Natural killer cell (primary cell): ENCODE results near the gene KLHDC1. TPM values are rescaled to one million over a fixed set of nuclear protein-coding genes. Genes with fewer than 3 reads are reported as not detected.
A peak's percentile ranks its signal among the peaks of the same experiment; 100 is the strongest.

Experiments used
- ATAC-seq, 3 donors: fragments of 150-1000 bp in 2 of 3; fragments of 200-7000 bp in 1 of 3; cut with Tn5 transposase; 1 replicate in 1 of 3; 2 replicates in 2 of 3; pipeline ENCODE4 v1.10.0; 2021; ENCODE audit warnings: mild to moderate bottlenecking in 2 of 3, moderate library complexity in 2 of 3
- DNase-seq, 2 donors: peaks; one replicate each; pipeline versions ENCODE4 v3.0.0 to v3.0.0-alpha.2; 2013 to 2021; ENCODE audit warnings: mixed read lengths in 1 of 2
- H3K27ac ChIP-seq: one replicate; pipeline ENCODE4 v1.5.1; 2013; ENCODE audit warnings: mild to moderate bottlenecking, low read length
- H3K27me3 ChIP-seq: one replicate; pipeline ENCODE4 v1.6.1; 2013; ENCODE audit warnings: low read length; ENCODE audit not compliant: control insufficient read depth, insufficient read depth
- H3K36me3 ChIP-seq: one replicate; pipeline ENCODE4 v1.6.1; 2013; ENCODE audit warnings: low read length; ENCODE audit not compliant: control insufficient read depth, insufficient read depth
- H3K4me1 ChIP-seq: one replicate; pipeline ENCODE4 v1.6.1; 2013; ENCODE audit warnings: low read length; ENCODE audit not compliant: control insufficient read depth, insufficient read depth
- H3K4me3 ChIP-seq: one replicate; pipeline ENCODE4 v1.5.1; 2013; ENCODE audit warnings: low read length
- H3K9me3 ChIP-seq: one replicate; pipeline ENCODE4 v1.6.1; 2013; ENCODE audit warnings: low read length; ENCODE audit not compliant: control insufficient read depth, insufficient read depth
- H3K27ac Mint-ChIP-seq, 2 donors: one replicate each; pipeline ENCODE4 v1.8.0; 2022; ENCODE audit warnings: mild to moderate bottlenecking in 2 of 2, mixed read lengths in 2 of 2, moderate library complexity in 1 of 2
- H3K27me3 Mint-ChIP-seq, 2 donors: one replicate each; pipeline ENCODE4 v1.8.0; 2022; ENCODE audit warnings: low read depth in 2 of 2, mixed read lengths in 2 of 2
- H3K36me3 Mint-ChIP-seq: one replicate; pipeline ENCODE4 v1.8.0; 2022; ENCODE audit warnings: mixed read lengths
- H3K4me1 Mint-ChIP-seq, 2 donors: one replicate each; pipeline ENCODE4 v1.8.0; 2022; ENCODE audit warnings: mixed read lengths in 2 of 2
- H3K4me3 Mint-ChIP-seq: one replicate; pipeline ENCODE4 v1.8.0; 2022; ENCODE audit warnings: mild to moderate bottlenecking, moderate library complexity, mixed read lengths
- H3K9me3 Mint-ChIP-seq, 2 donors: one replicate each; pipeline ENCODE4 v1.8.0; 2022; ENCODE audit warnings: mixed read lengths in 2 of 2
- WGBS: methylation state at CpG from one replicate; pipeline ENCODE4 v1.1.7; 2013; ENCODE audit warnings: missing lambda C conversion rate; ENCODE audit not compliant: insufficient coverage; 5-methylcytosine and 5-hydroxymethylcytosine counted together
- intact Hi-C: fragments of 100-400 bp; cut with micrococcal nuclease; formaldehyde crosslinking; loops from one replicate; pipeline ENCODE4 v1.14.2; 2022
- total RNA-seq, 4 donors: library from RNA; stranded (reverse); fragments of 120-200 nt in 1 of 4; gene quantifications; one replicate each; pipeline versions ENCODE4 v1.2.3 to v1.2.4, GENCODE V29; 2013 to 2022
- TF ChIP-seq, protein P1 (sequence below): fragments of 200-600 bp; IDR thresholded peaks from one replicate; pipeline ENCODE4 v1.8.0; 2022; ENCODE audit warnings: antibody characterized with exemption

Gene KLHDC1
- total RNA-seq, 3 donors from 2014 or later (not counting 1 experiment from before 2014, with no cell fraction given), result 6.3 to 7.0 (median 6.9) TPM

DNA sequence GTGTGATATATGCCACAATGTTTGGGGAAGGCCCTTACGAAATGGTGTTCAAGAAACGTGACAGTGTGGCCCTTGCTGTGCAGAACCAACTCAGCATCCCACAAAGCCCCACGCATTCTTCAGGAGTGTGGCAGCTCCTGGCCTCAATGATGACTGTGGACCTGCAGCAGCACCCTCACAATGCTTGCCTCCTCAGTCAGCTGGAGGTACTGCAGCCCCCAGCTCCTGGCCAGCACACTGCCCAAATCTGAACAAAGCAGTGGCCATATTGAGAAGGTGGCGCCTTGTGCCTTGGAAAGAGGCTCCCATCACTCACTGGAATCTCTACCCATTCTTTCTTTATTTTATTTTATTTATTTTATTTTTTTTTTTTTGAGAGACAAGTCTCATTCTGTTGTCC lies 15.3 kb upstream of the KLHDC1 start:
- H3K9me3 ChIP-seq, result no peaks in the 10 kb centered on the region
- Mint-ChIP-seq H3K4me1 (no peaks in the 10 kb centered on the region), H3K27ac (no peak overlapping the region), H3K27me3 (no peaks in the 10 kb centered on the region), H3K9me3 (no peaks in the 10 kb centered on the region), H3K4me3 (no peak overlapping the region), H3K36me3 (no peaks in the 10 kb centered on the region)
- 100% methylated on average over 4 of the region's 4 CpGs for WGBS
- peak in 2 of 3 donors; percentile 48 to 54 for ATAC-seq
- H3K4me3 ChIP-seq, result no peak overlapping the region
- DNase-seq, result no peak
- intact Hi-C loops, result no loop called here
- no peaks in the 10 kb centered on the region for H3K36me3 ChIP-seq
- H3K4me1 ChIP-seq, result no peaks in the 10 kb centered on the region
- TF ChIP-seq, protein P1, sequence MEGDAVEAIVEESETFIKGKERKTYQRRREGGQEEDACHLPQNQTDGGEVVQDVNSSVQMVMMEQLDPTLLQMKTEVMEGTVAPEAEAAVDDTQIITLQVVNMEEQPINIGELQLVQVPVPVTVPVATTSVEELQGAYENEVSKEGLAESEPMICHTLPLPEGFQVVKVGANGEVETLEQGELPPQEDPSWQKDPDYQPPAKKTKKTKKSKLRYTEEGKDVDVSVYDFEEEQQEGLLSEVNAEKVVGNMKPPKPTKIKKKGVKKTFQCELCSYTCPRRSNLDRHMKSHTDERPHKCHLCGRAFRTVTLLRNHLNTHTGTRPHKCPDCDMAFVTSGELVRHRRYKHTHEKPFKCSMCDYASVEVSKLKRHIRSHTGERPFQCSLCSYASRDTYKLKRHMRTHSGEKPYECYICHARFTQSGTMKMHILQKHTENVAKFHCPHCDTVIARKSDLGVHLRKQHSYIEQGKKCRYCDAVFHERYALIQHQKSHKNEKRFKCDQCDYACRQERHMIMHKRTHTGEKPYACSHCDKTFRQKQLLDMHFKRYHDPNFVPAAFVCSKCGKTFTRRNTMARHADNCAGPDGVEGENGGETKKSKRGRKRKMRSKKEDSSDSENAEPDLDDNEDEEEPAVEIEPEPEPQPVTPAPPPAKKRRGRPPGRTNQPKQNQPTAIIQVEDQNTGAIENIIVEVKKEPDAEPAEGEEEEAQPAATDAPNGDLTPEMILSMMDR, result no peak
- no peak overlapping the region for H3K27ac ChIP-seq
- no peaks in the 10 kb centered on the region for H3K27me3 ChIP-seq

GRCh38 chr14:49679271-49679670 lies 13.6 kb upstream of the KLHDC1 start:
- no peak for ATAC-seq
- no peak overlapping the region for H3K27ac ChIP-seq

GRCh38 chr14:49686425-49686824 lies 6.5 kb upstream of the KLHDC1 start:
- no peak for ATAC-seq
- peak overlapping the region; percentile 75 for H3K4me3 Mint-ChIP-seq
- H3K4me3 ChIP-seq, result no peak overlapping the region
- no peaks in the 10 kb centered on the region for H3K9me3 ChIP-seq
- TF ChIP-seq, protein P1, result no peak
- peaks cover 17 to 22% of the 10 kb centered on the region in 2 donors for H3K4me1 Mint-ChIP-seq
- no peak overlapping the region for H3K27ac Mint-ChIP-seq
- H3K36me3 Mint-ChIP-seq, result no peaks in the 10 kb centered on the region
- DNase-seq, result no peak
- no peaks in the 10 kb centered on the region for H3K36me3 ChIP-seq
- H3K9me3 Mint-ChIP-seq, result no peaks in the 10 kb centered on the region
- intact Hi-C loops, result no loop called here
- peaks cover 12% of the 10 kb centered on the region for H3K4me1 ChIP-seq
- 80% methylated on average over 2 of the region's 4 CpGs for WGBS
- H3K27me3 Mint-ChIP-seq, result no peaks in the 10 kb centered on the region
- no peak overlapping the region for H3K27ac ChIP-seq
- no peaks in the 10 kb centered on the region for H3K27me3 ChIP-seq

More at GRCh38 chr14:49679271-49679670, 13.6 kb upstream of the KLHDC1 start:
- no peak for DNase-seq
- Mint-ChIP-seq H3K4me1 (no peaks in the 10 kb centered on the region), H3K9me3 (no peaks in the 10 kb centered on the region), H3K36me3 (no peaks in the 10 kb centered on the region), H3K27me3 (no peaks in the 10 kb centered on the region), H3K27ac (no peak overlapping the region), H3K4me3 (no peak overlapping the region)
- Histone ChIP-seq H3K36me3 (no peaks in the 10 kb centered on the region), H3K27me3 (no peaks in the 10 kb centered on the region), H3K9me3 (no peaks in the 10 kb centered on the region), H3K4me1 (no peaks in the 10 kb centered on the region), H3K4me3 (no peak overlapping the region)
- TF ChIP-seq, protein P1, result no peak
- intact Hi-C loops, result no loop called here
- WGBS, result 63% methylated on average over 1 of the region's 2 CpGs
